GM10266 (cell line): ENCODE measurements around the gene OSBPL10.

Experiments used
- DNase-seq: peaks from one replicate; pipeline ENCODE4 v3.0.0; 2012; ENCODE audit errors: extremely low spot score
- CTCF ChIP-seq: IDR thresholded peaks from 2 replicates; pipeline ENCODE4 v1.5.1; 2012; ENCODE audit warnings: mild to moderate bottlenecking, low read depth; ENCODE audit not compliant: control insufficient read depth, insufficient read depth; ENCODE audit errors: missing control alignments

OSBPL10 gene

GRCh38 chr3:31936420-31937060 lies 44.5 kb downstream of the OSBPL10 start:
- DNase-seq: no peak
- no peak for TF ChIP-seq CTCF

GRCh38 chr3:31934866-31935265 lies 46.2 kb downstream of the OSBPL10 start:
- no peak for TF ChIP-seq CTCF
- DNase-seq: no peak

GRCh38 chr3:31934018-31934417 lies 47.0 kb downstream of the OSBPL10 start:
- TF ChIP-seq CTCF: no peak
- no peak for DNase-seq

- no peak for TF ChIP-seq CTCF
- DNase-seq: no peak
These were observed 48.1 kb downstream of the OSBPL10 start for GRCh38 chr3:31932990-31933389.

GRCh38 chr3:31929826-31930502 lies 51.1 kb downstream of the OSBPL10 start:
- no peak for DNase-seq
- TF ChIP-seq CTCF: no peak

- no peak for DNase-seq
- TF ChIP-seq CTCF: no peak
These were observed 53.3 kb downstream of the OSBPL10 start for GRCh38 chr3:31927811-31928210.

- DNase-seq: no peak
- no peak for TF ChIP-seq CTCF
These were observed 54.5 kb downstream of the OSBPL10 start for GRCh38 chr3:31926543-31926942.
